HL-60 (cell line): ENCODE results near the gene USP24.
"Not testable (repeated sequence)": the region's sequence is repeated elsewhere in the genome, so short reads cannot be mapped to it uniquely, and the experiment has no call there.

Source experiments
- DNase-seq, 2 experiments: peaks; one replicate each; pipeline ENCODE4 v3.0.0-alpha.2; 2010 to 2020; ENCODE audit warnings: low read depth in 1 of 2, low spot score in 1 of 2
- H3K27ac ChIP-seq: fragments of 250-450 bp; sonication (Bioruptor Pico); replicated peaks from 2 replicates; pipeline ENCODE4 v1.5.1; 2020; ENCODE audit warnings: mild to moderate bottlenecking, moderate library complexity
- H3K27me3 ChIP-seq: fragments of 250-450 bp; sonication (Bioruptor Pico); 2 replicates; pipeline ENCODE4 v1.5.1; 2021; ENCODE audit warnings: mild to moderate bottlenecking, moderate library complexity; ENCODE audit not compliant: insufficient read depth, poor library complexity, severe bottlenecking
- H3K4me3 ChIP-seq: replicated peaks from 2 replicates; pipeline ENCODE4 v1.5.1; 2011; ENCODE audit warnings: mild to moderate bottlenecking, control low read depth, low read length; ENCODE audit not compliant: insufficient read depth
- CTCF ChIP-seq: IDR thresholded peaks from one replicate; pipeline ENCODE4 v1.5.1; 2011; ENCODE audit warnings: low read length, control low read depth, inconsistent platforms; ENCODE audit not compliant: insufficient read depth
- GABPA ChIP-seq: IDR thresholded peaks from 2 replicates; pipeline ENCODE4 v1.6.1; 2012; ENCODE audit warnings: low read depth
- POLR2AphosphoS5 ChIP-seq: IDR thresholded peaks from 2 replicates; pipeline ENCODE4 v1.6.1; 2012; ENCODE audit warnings: low read depth
- SPI1 ChIP-seq: IDR thresholded peaks from 2 replicates; pipeline ENCODE4 v1.6.1; 2012; ENCODE audit warnings: low read depth, mild to moderate bottlenecking, borderline replicate concordance
- TF ChIP-seq, protein P1 (sequence below): IDR thresholded peaks from 2 replicates; pipeline ENCODE4 v1.6.1; 2012; ENCODE audit warnings: low read depth; ENCODE audit not compliant: insufficient replicate concordance

The USP24 gene

GRCh38 chr1:55195521-55196233 lies 19.5 kb downstream of the USP24 start:
- TF ChIP-seq GABPA (no peak), CTCF (no peak), SPI1 (no peak), POLR2AphosphoS5 (no peak)
- TF ChIP-seq, protein P1, sequence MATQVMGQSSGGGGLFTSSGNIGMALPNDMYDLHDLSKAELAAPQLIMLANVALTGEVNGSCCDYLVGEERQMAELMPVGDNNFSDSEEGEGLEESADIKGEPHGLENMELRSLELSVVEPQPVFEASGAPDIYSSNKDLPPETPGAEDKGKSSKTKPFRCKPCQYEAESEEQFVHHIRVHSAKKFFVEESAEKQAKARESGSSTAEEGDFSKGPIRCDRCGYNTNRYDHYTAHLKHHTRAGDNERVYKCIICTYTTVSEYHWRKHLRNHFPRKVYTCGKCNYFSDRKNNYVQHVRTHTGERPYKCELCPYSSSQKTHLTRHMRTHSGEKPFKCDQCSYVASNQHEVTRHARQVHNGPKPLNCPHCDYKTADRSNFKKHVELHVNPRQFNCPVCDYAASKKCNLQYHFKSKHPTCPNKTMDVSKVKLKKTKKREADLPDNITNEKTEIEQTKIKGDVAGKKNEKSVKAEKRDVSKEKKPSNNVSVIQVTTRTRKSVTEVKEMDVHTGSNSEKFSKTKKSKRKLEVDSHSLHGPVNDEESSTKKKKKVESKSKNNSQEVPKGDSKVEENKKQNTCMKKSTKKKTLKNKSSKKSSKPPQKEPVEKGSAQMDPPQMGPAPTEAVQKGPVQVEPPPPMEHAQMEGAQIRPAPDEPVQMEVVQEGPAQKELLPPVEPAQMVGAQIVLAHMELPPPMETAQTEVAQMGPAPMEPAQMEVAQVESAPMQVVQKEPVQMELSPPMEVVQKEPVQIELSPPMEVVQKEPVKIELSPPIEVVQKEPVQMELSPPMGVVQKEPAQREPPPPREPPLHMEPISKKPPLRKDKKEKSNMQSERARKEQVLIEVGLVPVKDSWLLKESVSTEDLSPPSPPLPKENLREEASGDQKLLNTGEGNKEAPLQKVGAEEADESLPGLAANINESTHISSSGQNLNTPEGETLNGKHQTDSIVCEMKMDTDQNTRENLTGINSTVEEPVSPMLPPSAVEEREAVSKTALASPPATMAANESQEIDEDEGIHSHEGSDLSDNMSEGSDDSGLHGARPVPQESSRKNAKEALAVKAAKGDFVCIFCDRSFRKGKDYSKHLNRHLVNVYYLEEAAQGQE: no peak
- Histone ChIP-seq H3K4me3 (peak overlapping the region; percentile 6; the same call in 1 of the 2 replicates), H3K27me3 (no peaks in the 10 kb centered on the region), H3K27ac (peak overlapping the region; percentile 47)
- DNase-seq: peak; percentile 52 to 80

GRCh38 chr1:55194851-55195250 lies 20.3 kb downstream of the USP24 start:
- peak overlapping the region; percentile 54 for H3K27ac ChIP-seq
- DNase-seq: peak in 1 of 2 experiments; percentile 41
- TF ChIP-seq CTCF (no peak), SPI1 (peak; percentile 86)
- H3K4me3 ChIP-seq: no peak overlapping the region
- no peaks in the 10 kb centered on the region for H3K27me3 ChIP-seq

DNA sequence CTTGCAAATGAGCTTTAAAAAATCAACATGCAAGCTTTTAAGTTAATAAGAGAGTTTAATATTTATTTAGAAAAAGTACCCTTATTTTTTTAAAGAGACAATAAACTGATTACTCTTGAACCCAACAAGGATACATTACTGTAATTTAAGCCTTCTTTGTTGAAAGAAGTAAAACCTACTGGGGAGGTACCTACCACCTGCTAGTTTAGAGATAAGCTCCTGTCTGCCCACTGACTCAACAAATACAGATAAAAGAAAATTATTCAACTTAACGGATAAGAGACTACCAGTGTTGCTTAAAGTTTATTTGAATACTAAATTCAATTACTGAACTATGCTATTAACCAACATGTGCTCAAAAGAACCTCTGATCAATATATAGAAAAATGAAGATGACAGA lies 23.1 kb downstream of the USP24 start:
- no peak overlapping the region for H3K4me3 ChIP-seq
- H3K27me3 ChIP-seq: no peaks in the 10 kb centered on the region
- no peak for DNase-seq
- TF ChIP-seq SPI1 (no peak), CTCF (no peak), GABPA (no peak), POLR2AphosphoS5 (no peak)
- TF ChIP-seq, protein P1: no peak
- H3K27ac ChIP-seq: no peak overlapping the region

GRCh38 chr1:55191219-55191952 lies 23.8 kb downstream of the USP24 start:
- not testable (repeated sequence) for H3K27ac ChIP-seq, DNase-seq, H3K4me3 ChIP-seq, H3K27me3 ChIP-seq
